Sigmoid colon (tissue), 4 donors: ENCODE results near the gene SLC6A19.

ENCODE experiments used
- POLR2A ChIP-seq, 2 donors: fragments of 450-650 bp; IDR thresholded peaks; one replicate each; pipeline ENCODE4 v1.6.1; 2016; ENCODE audit warnings: antibody characterized with exemption in 2 of 2, mild to moderate bottlenecking in 2 of 2, moderate library complexity in 2 of 2
- POLR2AphosphoS5 ChIP-seq, 4 donors: sonication (generic); formaldehyde crosslinking; IDR thresholded peaks; one replicate each; pipeline ENCODE4 v1.6.1; 2017; ENCODE audit warnings: antibody characterized with exemption in 4 of 4
- TF ChIP-seq, protein P1 (sequence below), 4 experiments: fragments of 450-650 bp in 3 of 4; fragments of 200-600 bp in 1 of 4; IDR thresholded peaks; one replicate each; pipeline ENCODE4 v1.5.1; 2016 to 2019; ENCODE audit warnings: antibody characterized with exemption in 4 of 4, mild to moderate bottlenecking in 3 of 4, moderate library complexity in 2 of 4

- TF ChIP-seq, protein P1, sequence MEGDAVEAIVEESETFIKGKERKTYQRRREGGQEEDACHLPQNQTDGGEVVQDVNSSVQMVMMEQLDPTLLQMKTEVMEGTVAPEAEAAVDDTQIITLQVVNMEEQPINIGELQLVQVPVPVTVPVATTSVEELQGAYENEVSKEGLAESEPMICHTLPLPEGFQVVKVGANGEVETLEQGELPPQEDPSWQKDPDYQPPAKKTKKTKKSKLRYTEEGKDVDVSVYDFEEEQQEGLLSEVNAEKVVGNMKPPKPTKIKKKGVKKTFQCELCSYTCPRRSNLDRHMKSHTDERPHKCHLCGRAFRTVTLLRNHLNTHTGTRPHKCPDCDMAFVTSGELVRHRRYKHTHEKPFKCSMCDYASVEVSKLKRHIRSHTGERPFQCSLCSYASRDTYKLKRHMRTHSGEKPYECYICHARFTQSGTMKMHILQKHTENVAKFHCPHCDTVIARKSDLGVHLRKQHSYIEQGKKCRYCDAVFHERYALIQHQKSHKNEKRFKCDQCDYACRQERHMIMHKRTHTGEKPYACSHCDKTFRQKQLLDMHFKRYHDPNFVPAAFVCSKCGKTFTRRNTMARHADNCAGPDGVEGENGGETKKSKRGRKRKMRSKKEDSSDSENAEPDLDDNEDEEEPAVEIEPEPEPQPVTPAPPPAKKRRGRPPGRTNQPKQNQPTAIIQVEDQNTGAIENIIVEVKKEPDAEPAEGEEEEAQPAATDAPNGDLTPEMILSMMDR (IDR thresholded peaks at IDR 0.05) = no peak
- TF ChIP-seq POLR2AphosphoS5 (IDR thresholded peaks at IDR 0.05) (no peak), POLR2A (IDR thresholded peaks at IDR 0.05) (no peak)
Measured at GRCh38 chr5:1210832-1211251, 9.4 kb downstream of the SLC6A19 start.
